Esophagus muscularis mucosa (tissue), 4 donors: ENCODE measurements around the gene ANKRD34B. TPM values are rescaled to one million over a fixed set of nuclear protein-coding genes. Genes with fewer than 3 reads are reported as not detected.

Experiments
- DNase-seq: peaks from one replicate; pipeline ENCODE4 v3.0.0-alpha.2; 2017; ENCODE audit errors: extremely low spot score
- H3K27ac ChIP-seq, 4 donors: fragments of 200-600 bp; sonication (generic); replicated peaks in 1 of 4; 1 replicate in 3 of 4; 2 replicates in 1 of 4; pipeline ENCODE4 v1.5.1; 2016 to 2019; ENCODE audit warnings: mild to moderate bottlenecking in 1 of 4
- H3K27me3 ChIP-seq, 4 donors: fragments of 200-600 bp; sonication (generic); one replicate each; pipeline versions ENCODE4 v1.5.1 to v1.6.0; 2016 to 2019
- H3K36me3 ChIP-seq, 4 donors: fragments of 200-600 bp; sonication (generic); one replicate each; pipeline ENCODE4 v1.5.1; 2016 to 2019
- H3K4me1 ChIP-seq, 4 donors: fragments of 200-600 bp; sonication (generic); one replicate each; pipeline ENCODE4 v1.5.1; 2016 to 2019
- H3K4me3 ChIP-seq, 4 donors: fragments of 200-600 bp; sonication (generic); 1 replicate in 2 of 4; 2 replicates in 2 of 4; pipeline ENCODE4 v1.5.1; 2016 to 2019; ENCODE audit warnings: mild to moderate bottlenecking in 4 of 4, moderate library complexity in 1 of 4
- H3K9me3 ChIP-seq, 4 donors: fragments of 200-600 bp; sonication (generic); 1 replicate in 3 of 4; 2 replicates in 1 of 4; pipeline ENCODE4 v1.5.1; 2016 to 2019
- EP300 ChIP-seq: sonication (generic); formaldehyde crosslinking; IDR thresholded peaks from one replicate; pipeline ENCODE4 v1.6.1; 2017; ENCODE audit warnings: antibody characterized with exemption
- POLR2A ChIP-seq: fragments of 450-650 bp; IDR thresholded peaks from one replicate; pipeline ENCODE4 v1.6.1; 2017; ENCODE audit warnings: antibody characterized with exemption, moderate library complexity, mild to moderate bottlenecking, low read depth
- POLR2AphosphoS5 ChIP-seq, 2 donors: sonication (generic); formaldehyde crosslinking; IDR thresholded peaks; one replicate each; pipeline ENCODE4 v1.6.1; 2017; ENCODE audit warnings: antibody characterized with exemption in 2 of 2
- whole genome bisulfite sequencing: methylation state at CpG from one replicate; pipeline ENCODE4 v1.1.5; 2018; 5-methylcytosine and 5-hydroxymethylcytosine counted together
- intact Hi-C: fragments of 100-400 bp; cut with DNase I; formaldehyde crosslinking; loops from one replicate; pipeline ENCODE4 v1.15.1; 2023
- total RNA-seq, 4 donors: library from RNA; depleted of rRNA; stranded (reverse); fragments of >200 nt; gene quantifications; one replicate each; pipeline versions ENCODE4 v1.1.0 to v1.2.1, GENCODE V29; 2016
- TF ChIP-seq, protein P1 (sequence below), 3 experiments: fragments of 200-600 bp in 2 of 3; fragments of 450-650 bp in 1 of 3; sonication (generic) in 2 of 3; IDR thresholded peaks; one replicate each; pipeline ENCODE4 v1.5.1; 2017 to 2019; ENCODE audit warnings: antibody characterized with exemption in 3 of 3, mild to moderate bottlenecking in 2 of 3, moderate library complexity in 1 of 3

Gene ANKRD34B
- total RNA-seq, 4 donors from 2014 or later: under 0.01 TPM; not detected in 3

DNA sequence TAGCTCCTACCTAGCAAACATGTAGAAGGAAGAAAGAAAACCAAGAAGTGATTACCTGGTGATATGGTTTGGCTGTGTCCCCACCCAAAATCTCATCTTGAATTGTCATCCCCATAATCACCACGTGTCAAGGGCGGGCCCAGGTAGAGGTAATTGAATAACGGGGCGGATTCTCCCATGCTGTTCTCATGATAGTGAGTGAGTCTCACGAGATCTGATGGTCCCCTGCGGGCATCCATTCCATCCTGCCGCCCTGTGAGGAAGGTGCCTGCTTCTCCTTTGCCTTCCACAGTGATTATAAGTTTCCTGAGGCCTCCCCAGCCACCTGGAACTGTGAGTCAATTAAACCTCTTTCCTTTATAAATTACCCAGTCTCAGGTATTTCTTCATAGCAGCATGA lies 27.4 kb upstream of the ANKRD34B start:
- 83% methylated on average over 6 of the region's 7 CpGs for WGBS
- no peak for TF ChIP-seq POLR2AphosphoS5 (IDR thresholded peaks at IDR 0.05)
- TF ChIP-seq, protein P1, sequence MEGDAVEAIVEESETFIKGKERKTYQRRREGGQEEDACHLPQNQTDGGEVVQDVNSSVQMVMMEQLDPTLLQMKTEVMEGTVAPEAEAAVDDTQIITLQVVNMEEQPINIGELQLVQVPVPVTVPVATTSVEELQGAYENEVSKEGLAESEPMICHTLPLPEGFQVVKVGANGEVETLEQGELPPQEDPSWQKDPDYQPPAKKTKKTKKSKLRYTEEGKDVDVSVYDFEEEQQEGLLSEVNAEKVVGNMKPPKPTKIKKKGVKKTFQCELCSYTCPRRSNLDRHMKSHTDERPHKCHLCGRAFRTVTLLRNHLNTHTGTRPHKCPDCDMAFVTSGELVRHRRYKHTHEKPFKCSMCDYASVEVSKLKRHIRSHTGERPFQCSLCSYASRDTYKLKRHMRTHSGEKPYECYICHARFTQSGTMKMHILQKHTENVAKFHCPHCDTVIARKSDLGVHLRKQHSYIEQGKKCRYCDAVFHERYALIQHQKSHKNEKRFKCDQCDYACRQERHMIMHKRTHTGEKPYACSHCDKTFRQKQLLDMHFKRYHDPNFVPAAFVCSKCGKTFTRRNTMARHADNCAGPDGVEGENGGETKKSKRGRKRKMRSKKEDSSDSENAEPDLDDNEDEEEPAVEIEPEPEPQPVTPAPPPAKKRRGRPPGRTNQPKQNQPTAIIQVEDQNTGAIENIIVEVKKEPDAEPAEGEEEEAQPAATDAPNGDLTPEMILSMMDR (IDR thresholded peaks at IDR 0.05): no peak
- no peak for TF ChIP-seq EP300
- no peak for TF ChIP-seq POLR2A
- no peak overlapping the region for H3K27ac ChIP-seq
- DNase-seq: no peak
- no peaks in the 10 kb centered on the region for H3K9me3 ChIP-seq
- H3K4me1 ChIP-seq: no peaks in the 10 kb centered on the region
- H3K36me3 ChIP-seq: no peaks in the 10 kb centered on the region
- H3K4me3 ChIP-seq: no peak overlapping the region
- intact Hi-C loops: no loop called here
- H3K27me3 ChIP-seq: no peaks in the 10 kb centered on the region

DNA sequence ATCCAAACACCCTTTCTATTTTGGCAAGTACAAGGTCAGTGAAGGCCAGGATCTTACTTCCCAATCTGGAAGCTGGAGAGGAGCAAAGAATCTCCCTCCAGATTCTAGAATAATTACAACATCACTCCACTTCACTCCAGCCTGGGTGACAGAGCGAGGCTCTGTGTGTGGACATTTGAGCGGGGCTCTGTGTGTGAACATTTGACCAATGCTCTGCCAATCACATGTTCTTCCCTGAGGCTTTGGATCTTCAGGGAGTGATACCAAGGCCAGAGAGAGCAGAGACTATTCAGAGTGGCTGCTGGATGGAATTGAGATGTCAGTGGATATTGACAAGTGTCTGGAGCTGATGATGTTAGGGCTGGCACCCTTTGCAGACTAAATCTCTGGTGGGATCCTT lies 24.7 kb upstream of the ANKRD34B start:
- WGBS: 75% methylated on average over 2 of the region's 2 CpGs

DNA sequence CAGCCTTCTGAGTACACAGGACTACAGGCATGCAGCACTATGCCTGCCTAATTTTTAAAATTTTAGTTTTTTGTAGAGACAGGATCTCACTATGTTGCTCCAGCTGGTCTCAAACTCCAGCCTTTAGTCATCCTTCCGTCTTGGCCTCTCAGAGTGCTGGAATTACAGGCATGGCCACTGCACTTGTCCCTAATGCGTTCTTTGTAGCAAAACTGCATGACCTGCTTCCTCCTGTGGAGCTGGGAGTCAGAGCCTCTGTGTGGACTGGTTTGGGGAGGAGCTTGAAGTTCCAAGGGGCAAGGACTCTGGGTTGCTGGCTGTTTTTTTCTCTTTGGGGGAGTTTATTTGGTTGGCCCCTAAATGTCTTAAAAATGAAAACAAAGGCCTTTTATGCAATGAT lies 22.7 kb upstream of the ANKRD34B start:
- no peak overlapping the region for H3K27ac ChIP-seq
- no peak for DNase-seq
- TF ChIP-seq, protein P1 (IDR thresholded peaks at IDR 0.05): no peak
- TF ChIP-seq POLR2A (no peak), POLR2AphosphoS5 (IDR thresholded peaks at IDR 0.05) (no peak), EP300 (no peak)
- 79% methylated on average over 2 of the region's 2 CpGs for WGBS
- no peaks in the 10 kb centered on the region for H3K9me3 ChIP-seq
- H3K4me3 ChIP-seq: no peak overlapping the region
- no peaks in the 10 kb centered on the region for H3K4me1 ChIP-seq
- no peaks in the 10 kb centered on the region for H3K36me3 ChIP-seq
- intact Hi-C loops: no loop called here
- H3K27me3 ChIP-seq: no peaks in the 10 kb centered on the region

More for the DNA sequence above, 24.7 kb upstream of the ANKRD34B start:
- Histone ChIP-seq H3K27ac (no peak overlapping the region), H3K36me3 (no peaks in the 10 kb centered on the region), H3K9me3 (no peaks in the 10 kb centered on the region), H3K27me3 (no peaks in the 10 kb centered on the region), H3K4me3 (no peak overlapping the region), H3K4me1 (no peaks in the 10 kb centered on the region)
- no peak for TF ChIP-seq POLR2A
- TF ChIP-seq POLR2AphosphoS5 (IDR thresholded peaks at IDR 0.05): no peak
- TF ChIP-seq, protein P1 (IDR thresholded peaks at IDR 0.05): no peak
- TF ChIP-seq EP300: no peak
- intact Hi-C loops: no loop called here
- no peak for DNase-seq

DNA sequence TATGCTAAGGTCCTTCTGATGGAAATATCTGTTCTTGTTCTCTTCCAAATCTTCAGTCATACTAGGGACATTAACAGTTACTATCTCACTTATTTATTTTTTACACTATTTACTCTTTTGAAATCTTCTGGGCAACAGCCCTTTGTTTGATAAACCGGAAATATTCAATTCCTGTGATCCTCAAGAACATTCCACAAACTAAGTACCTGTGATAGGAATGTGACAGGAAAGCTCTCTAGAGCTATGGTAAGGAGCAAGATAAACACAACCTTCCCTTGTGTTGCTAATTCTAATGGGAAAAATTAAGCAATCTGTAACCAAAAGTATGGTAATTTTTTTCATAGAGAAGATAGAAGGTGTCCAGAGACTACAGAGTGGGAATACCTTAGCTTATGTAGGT lies 22.0 kb upstream of the ANKRD34B start:
- no peak overlapping the region for H3K27ac ChIP-seq
- intact Hi-C loops: no loop called here
- no peak for DNase-seq
- H3K9me3 ChIP-seq: no peaks in the 10 kb centered on the region
- no peaks in the 10 kb centered on the region for H3K4me1 ChIP-seq
- H3K4me3 ChIP-seq: no peak overlapping the region
- no peaks in the 10 kb centered on the region for H3K36me3 ChIP-seq
- no peak for TF ChIP-seq POLR2AphosphoS5 (IDR thresholded peaks at IDR 0.05)
- TF ChIP-seq, protein P1 (IDR thresholded peaks at IDR 0.05): no peak
- TF ChIP-seq EP300: no peak
- TF ChIP-seq POLR2A: no peak
- H3K27me3 ChIP-seq: no peaks in the 10 kb centered on the region
- 74% methylated on average over 1 of the region's 1 CpG for WGBS

DNA sequence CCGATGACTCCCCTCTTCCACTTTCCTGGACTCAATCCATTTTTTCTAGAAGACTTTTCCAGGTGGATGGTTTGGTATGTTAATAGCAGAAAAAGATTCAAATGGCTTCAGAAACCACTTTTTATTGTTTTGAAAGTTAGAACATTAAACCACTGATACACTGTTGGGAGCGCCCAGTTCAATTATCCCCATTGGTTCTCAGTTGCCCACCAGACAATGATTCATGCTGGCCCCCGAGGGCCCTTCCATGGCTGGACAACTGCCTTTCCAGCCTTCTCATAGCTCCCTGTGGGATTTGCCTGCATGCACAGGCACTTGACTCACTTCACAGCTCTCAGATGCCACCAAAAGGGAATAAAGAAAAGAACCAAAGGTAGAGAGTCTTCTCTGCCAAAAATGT lies 21.3 kb upstream of the ANKRD34B start:
- intact Hi-C loops: no loop called here
- TF ChIP-seq, protein P1 (IDR thresholded peaks at IDR 0.05): no peak
- no peak for TF ChIP-seq POLR2AphosphoS5 (IDR thresholded peaks at IDR 0.05)
- WGBS: 91% methylated on average over 3 of the region's 3 CpGs
- no peak overlapping the region for H3K27ac ChIP-seq
- no peaks in the 10 kb centered on the region for H3K9me3 ChIP-seq
- no peaks in the 10 kb centered on the region for H3K27me3 ChIP-seq
- DNase-seq: no peak
- H3K36me3 ChIP-seq: no peaks in the 10 kb centered on the region
- no peaks in the 10 kb centered on the region for H3K4me1 ChIP-seq
- no peak overlapping the region for H3K4me3 ChIP-seq
